Epithelial cell of prostate (primary cell): ENCODE results near the gene ZC3H15.
"Not testable (repeated sequence)": the region's sequence is repeated elsewhere in the genome, so short reads cannot be mapped to it uniquely, and the experiment has no call there.

Source experiments
- DNase-seq: peaks from one replicate; pipeline ENCODE4 v3.0.0-alpha.2; 2011; ENCODE audit warnings: low read depth, low spot score
- H3K27ac ChIP-seq: fragments of 450-650 bp; 2 replicates; pipeline ENCODE4 v1.5.1; 2017; ENCODE audit warnings: mild to moderate bottlenecking

Gene ZC3H15

DNA sequence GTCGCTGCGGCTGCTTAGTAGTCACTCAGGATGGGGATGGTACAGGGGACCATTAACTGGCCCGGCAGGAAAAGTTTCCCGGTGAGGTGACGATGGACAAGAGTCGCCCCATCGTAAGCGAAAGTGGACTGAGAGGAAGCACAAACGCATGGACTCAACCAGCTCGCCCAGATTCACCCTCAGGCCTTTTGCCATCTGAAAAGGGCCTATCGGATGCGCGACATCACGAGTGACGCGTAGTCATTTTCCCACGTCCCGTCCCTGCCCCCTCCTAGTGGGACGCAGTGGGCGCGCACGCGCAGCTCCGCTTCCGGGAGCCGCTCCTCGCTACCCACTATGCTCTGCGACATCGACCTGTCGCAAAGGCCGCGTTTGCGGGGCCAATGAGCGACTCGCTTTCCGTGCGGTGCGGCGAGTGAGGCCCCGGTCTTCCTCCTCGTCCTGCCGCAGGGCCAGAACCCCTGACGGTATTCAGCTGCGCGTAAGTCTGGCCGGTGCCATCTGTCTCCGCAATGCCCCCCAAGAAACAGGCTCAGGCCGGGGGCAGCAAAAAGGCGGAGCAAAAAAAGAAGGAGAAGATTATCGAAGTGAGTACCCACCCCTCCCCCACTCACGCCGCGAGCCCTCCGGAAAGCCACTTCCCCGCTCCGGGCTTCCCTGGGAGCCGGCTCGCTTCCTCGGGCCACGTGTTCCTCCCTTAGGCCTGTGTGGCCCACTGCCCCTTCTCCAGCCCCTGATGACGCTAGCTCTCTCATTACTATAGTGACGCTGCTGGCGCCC is at the start of gene ZC3H15:
ZC3H15 (plus strand) TSS at position 390 of the 780 bp plus-strand sequence; CDS start at position 513, 123 bp downstream.
- peak within 1 kb of the TSS; percentile 80 for H3K27ac ChIP-seq
- DNase-seq: peak; percentile 83

DNA sequence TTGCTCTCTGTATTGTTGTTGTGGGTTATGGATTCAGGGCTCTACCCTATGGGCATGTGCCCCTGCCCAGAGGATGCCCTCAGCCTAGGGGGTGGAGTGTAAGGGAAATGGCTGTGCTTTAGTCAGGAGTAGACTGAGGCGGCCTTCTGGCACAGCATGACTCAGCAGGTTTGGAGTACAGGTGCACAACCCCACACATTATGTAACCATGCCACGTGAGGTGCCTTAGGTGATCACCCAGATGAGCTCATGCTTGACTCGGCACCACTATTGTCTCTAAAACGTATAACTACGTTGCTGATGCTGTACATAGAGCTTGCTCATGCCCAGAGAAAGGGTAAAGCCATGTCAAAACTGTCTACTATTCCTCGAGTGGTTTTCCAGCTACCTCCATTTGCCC is 48.3 kb upstream of the ZC3H15 start:
- no peak overlapping the region for H3K27ac ChIP-seq
- no peak for DNase-seq

DNA sequence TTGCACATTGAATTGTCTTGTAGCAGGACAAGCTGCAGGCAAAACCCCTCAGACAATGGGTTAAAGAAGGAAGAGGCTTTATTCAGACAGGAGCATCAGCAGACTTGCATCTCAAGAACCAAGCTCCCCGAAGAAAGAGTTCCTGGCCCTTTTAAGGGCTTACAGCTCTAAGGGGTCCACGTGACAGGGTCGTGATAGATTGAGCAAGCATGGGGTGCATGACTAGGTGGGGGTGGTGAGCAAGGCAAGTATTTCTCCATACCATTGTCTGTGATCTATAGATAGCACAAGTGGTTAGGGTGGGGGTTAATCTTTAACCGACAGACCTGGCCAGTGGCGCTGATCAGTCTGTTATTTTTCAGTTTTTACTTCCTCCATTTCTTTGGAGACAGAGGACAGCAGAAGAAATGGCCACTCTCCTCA is 46.4 kb upstream of the ZC3H15 start:
- DNase-seq, H3K27ac ChIP-seq: not testable (repeated sequence)

DNA sequence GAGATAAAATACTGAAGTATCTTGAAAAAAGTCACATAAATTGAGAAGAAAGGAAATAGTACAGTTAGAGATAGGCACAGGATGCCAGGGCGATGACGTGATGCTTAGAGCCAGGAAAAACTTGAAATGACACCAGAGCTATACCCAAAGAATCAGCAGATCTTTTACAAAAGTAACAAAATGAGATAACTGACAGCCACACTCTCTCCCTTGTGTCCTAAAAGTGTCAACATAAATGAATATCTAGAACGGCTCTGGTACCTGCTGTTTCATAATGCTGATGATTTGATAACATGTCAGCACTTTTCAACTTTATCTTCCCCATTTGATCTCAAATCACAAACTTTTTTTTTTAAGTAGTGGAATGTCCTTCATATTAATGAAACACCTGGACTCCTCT is 45.6 kb upstream of the ZC3H15 start:
- no peak overlapping the region for H3K27ac ChIP-seq
- DNase-seq: no peak

DNA sequence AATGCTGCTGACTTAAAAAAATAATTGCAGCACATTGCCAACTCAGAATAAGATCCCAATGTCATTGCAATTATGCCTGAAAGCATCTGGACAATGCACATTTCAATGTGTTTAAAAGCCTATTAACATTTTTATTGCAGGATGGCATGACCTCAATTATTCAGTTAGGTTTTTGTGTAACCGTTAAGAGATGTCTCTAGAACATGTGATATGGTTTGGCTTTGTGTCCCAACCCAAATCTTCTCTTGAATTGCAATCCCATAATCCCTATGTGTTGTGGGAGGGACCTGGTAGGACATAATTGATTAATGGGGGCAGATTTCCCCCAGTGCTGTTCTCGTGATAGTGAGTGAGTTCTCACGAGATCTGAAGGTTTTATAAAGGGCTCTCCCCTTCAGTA is 43.2 kb upstream of the ZC3H15 start:
- no peak overlapping the region for H3K27ac ChIP-seq
- no peak for DNase-seq

DNA sequence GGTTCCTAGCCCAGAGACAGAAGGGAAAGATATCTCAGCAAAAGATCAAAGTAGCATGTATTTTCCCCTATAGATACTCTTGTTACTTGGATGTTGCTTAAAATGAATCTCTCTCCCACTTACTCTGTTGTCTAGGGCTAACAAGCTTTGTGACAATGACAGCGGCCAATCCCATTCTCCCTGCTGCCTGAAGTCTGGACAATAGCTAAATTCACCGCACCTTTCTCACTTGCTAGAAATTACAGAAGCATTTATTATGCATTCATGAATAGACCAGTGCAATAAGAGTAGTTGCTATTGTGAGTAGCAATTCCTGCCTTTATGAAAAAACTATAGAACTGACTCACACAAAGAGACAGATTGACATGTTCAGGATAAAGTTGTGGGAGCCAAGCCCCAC is 42.2 kb upstream of the ZC3H15 start:
- H3K27ac ChIP-seq: no peak overlapping the region
- no peak for DNase-seq

DNA sequence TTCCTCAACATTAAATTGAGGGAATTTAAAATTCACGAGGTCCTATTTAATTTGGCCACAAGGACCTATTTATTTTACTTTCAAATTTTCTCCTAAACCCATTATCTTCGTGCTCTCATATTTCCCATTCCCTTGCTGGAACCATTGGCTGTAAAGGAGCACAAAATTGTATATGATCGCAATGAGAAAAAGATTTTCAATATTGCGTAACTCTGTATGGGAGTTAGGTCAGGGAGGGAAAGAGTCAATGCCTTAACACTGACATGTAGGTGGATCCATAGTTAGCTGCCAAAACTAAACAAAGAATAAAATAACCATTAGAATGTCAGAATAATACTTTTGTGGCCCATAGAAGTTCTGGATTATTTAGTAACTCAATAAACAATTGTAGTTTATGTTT is 40.6 kb upstream of the ZC3H15 start:
- no peak overlapping the region for H3K27ac ChIP-seq
- no peak for DNase-seq

DNA sequence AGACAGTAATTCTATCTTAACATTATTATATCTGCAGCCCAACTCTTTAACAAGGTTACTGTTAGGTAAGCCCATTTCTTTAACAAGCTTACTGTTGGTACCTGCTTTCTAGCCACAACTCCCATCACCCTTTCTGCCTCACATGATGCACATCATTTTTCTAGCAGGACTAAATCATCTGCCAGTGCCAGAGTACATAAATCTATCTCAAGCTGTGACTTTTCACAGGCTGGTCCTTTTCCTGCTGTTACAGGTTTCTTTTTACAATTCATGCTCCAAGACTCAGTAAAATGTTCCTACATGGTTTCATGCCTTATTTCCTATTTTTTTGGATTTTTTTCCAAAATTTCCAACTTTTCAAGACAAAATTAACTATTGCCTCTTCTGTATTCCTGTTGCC is 30.4 kb upstream of the ZC3H15 start:
- DNase-seq: no peak
- H3K27ac ChIP-seq: no peak overlapping the region

DNA sequence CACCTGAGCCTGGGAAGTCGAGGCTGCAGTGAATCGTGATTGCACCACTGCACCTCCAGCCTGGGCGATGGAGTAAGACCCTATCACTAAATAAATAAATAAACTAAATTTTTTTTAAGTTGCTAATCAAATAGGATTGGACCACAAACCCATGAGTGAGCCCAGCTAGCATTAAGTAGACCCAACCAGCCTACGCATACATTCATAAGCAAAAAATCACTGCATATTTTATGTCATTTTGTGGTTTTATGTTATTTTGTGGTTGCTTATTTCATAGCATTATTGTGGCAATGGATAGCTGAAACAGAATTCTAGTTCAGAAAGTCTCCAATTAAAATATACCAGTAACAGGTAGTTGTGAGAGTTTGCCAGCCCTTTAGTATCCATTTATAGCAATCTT is 29.1 kb upstream of the ZC3H15 start:
- DNase-seq: peak; percentile 6

DNA sequence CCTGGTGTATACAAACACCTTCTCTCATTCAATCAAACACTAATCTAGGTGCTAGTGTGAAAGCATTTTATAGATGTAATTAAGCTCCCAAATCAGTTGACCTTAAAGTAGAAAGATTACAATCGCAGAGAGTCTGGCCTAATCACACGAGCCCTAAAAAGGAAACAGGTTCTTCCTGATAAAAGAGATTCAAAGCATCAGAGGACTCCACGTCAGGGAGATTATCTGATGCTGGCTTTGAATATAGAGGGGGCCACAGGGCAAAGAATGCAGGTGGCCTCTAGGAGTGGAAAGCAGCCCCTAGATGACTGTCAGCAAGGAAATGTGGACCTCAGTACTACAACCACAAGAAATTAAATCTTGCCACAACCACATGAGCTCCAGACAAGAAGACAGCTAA is 28.2 kb upstream of the ZC3H15 start:
- DNase-seq: no peak
- no peak overlapping the region for H3K27ac ChIP-seq

More for the DNA sequence above, 29.1 kb upstream of the ZC3H15 start:
- H3K27ac ChIP-seq: no peak overlapping the region

DNA sequence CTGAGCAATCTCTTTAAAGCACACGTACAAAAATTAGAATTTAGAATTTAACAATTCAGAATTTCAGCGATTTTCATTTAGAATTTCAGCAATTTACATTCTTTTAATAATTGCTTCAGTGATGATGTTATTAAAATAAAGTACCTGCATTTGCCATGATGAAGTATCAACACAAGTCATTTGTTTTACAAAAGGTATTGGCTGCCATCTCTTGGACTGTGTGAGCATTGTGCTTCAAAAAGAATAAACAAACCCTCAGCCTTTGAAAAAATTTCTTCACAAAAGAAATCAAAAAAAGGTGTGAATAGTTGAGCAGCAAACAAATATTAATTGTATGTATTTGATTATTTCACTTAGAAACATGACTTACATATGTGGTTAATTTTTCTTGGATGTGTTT is 27.1 kb upstream of the ZC3H15 start:
- no peak for DNase-seq
- H3K27ac ChIP-seq: no peak overlapping the region

DNA sequence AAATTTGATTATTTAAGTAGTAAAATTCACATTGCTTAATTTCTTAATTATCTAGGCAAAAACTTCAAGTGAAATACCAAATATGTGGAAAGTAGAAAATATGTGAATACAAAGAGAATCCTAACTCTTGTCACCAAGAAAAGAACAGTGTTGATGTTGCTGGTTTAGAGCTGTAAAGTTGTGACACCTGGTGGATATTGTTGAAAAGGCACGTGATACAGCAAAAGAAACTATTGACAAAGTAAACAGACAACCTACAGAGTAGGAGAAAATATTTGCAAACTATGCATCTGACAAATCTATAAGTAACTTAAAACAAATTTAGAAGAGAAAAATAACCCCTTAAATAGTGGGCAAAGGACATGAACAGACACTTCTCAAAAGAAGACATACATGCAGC is 25.6 kb upstream of the ZC3H15 start:
- no peak for DNase-seq
- H3K27ac ChIP-seq: no peak overlapping the region

DNA sequence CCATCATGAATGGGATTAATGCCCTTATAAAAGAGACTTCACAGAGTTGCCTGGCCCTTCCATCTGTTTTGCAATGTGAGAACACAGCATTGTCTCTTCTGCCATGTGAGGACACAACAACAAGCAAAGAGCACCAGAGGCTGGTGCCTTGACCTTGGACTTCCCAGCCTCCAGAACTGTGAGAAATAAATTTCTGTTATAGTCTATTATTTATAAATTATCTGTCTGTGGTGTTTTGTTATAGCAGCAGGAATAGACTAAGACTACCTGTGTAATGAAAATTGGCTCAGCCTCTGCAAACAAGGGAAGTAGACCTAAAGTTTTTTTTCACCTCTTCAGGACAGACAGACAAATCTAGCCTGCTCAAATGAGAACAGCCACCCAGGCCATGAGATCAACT is 19.3 kb upstream of the ZC3H15 start:
- H3K27ac ChIP-seq: no peak overlapping the region
- DNase-seq: no peak

DNA sequence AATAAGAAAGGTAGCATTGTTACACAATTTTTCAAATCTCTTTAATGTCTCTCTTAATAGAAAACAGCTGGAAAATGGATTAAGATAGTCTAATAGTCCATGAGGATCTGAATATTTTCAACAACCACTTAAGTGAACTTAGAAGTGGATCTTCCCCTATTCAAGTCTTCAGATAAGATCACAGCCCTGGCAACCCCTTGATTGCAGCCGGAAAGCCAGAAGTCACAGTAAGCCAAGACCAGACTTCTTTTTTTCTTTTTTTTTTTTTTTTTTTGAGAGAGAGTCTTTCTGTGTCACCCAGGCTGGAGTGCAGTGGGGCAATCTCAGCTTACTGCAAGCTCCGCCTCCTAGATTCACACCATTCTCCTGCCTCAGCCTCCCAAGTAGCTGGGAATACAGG is 18.6 kb upstream of the ZC3H15 start:
- DNase-seq: no peak
- no peak overlapping the region for H3K27ac ChIP-seq

DNA sequence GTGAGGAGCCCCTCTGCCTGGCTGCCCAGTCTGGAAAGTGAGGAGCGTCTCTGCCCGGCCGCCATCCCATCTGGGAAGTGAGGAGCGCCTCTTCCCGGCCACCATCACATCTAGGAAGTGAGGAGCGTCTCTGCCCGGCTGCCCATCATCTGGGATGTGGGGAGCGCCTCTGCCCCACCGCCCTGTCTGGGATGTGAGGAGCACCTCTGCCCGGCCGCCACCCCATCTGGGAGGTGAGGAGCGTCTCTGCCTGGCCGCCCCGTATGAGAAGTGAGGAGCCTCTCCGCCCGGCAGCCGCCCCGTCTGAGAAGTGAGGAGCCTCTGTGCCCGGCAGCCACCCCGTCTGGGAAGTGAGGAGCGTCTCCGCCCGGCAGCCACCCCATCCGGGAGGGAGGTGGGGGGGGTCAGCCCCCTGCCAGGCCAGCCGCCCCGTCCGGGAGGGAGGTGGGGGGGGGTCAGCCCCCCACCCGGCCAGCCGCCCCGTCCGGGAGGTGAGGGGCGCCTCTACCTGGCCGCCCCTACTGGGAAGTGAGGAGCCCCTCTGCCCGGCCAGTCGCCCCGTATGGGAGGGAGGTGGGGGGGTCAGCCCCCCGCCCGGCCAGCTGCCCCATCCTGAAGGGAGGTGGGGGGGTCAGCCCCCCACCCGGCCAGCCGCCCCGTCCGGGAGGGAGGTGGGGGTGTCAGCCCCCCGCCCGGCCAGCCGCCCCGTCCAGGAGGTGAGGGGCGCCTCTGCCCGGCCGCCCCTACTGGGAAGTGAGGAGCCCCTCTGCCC is 13.2 kb upstream of the ZC3H15 start:
- not testable (repeated sequence) for H3K27ac ChIP-seq, DNase-seq

DNA sequence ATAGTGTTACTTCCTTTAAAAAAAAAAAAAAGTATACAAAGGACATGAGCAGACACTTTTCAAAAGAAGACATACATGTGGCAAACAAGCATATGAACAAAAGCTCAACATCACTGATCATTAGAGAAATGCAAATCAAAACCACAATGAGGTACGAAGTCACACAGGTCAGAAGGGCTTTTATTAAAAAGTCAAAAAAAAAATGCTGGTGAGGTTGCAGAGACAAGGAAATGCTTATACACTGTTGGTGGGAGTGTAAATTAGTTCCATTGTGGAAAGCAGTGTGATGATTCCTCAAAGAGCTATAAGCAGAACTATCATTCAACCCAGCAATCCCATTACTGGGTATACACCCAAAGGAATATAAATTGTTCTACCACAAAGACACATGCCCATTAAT is 11.8 kb upstream of the ZC3H15 start:
- H3K27ac ChIP-seq, DNase-seq: not testable (repeated sequence)

DNA sequence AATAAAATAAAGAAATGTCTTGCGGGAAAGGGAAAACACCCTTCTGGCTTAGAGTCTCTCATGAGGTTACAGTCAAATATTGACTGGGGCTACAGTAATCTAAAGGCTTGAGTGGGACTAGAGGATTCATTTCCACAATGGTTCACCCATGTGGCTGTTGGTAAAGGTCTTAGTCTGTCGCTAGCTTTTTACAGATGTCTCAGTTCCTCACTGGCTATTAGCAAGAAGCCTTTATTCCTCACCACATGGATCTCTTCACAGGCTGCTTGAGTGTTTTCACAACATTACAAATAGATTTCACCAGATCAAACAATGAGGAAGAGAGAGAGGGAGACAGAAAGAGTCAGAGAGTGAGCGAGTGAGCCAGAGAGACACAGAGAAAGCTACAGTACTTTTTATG is 8.3 kb upstream of the ZC3H15 start:
- no peak for DNase-seq
- H3K27ac ChIP-seq: no peak overlapping the region

DNA sequence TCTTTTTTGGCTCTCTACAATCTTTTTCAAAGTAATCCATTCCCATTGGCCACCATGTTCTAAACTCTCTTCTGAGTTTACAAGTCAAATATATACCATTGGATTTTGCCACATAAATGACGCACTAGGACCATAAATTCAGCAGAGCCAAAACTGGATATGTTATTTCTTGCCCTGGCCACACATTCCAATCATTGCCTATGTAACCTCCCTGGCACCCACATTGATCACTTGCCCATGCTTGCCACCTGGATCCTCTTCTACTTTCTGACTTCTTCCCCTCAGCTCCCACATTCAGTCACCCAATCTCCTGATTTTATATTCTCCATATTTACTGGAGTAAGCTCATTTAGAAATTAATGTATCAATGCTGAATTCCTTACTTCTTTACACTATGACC is 5.1 kb upstream of the ZC3H15 start:
- H3K27ac ChIP-seq: peak overlapping the region; percentile 44
- no peak for DNase-seq

DNA sequence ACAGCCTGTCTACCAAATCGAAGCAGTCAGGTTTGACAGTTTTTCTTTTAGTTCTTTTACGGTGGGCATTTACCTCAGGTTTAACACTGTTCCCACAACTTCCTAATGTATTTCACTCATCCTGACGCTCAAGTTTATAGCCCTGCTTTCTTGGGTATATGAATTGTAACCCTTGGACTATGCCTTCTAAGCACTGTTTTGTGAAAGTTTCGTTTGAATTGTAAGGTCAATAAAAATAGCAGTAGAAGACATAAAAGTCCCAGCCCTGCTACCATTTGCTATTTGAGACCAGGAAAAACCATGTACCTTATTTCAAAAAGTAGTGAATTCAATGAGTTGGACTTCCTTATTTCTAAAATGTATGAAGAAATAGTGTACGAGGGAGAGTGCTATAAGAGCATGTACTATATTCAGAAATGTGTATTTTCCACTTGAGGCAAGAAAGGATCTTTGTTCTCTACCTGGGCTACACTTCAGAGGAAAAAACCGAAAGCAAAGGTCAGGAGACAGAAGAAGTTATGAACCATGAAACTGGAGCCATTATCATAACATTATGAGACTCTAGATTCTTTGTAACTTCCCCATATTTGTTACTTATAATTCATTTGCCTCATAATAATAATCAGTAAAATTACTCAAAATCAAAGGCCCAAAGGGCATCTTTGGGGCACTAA is 1.9 kb upstream of the ZC3H15 start:
- peak overlapping the region; percentile 18 for H3K27ac ChIP-seq
- DNase-seq: no peak

DNA sequence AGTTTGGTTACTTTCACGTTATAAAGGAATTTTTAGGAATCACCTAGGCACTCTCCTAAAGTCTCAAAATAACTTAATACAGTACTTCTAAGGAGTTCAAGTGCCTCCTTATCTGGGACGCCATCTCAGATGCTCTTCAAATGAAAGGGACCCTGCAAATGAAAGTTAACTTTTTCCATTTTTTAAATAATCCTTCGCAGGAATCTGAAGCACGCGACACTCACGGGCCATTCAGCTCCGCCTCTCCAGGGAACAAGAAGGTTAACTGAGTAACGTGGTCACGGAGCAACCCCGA is 537 bp upstream of the ZC3H15 start:
- DNase-seq: no peak
- peak overlapping the region; percentile 80 for H3K27ac ChIP-seq
